Activated CD8-positive, alpha-beta memory T cell treated with anti-CD3 and anti-CD28 coated beads, Interleukin-2, amount 50 U/mL, for 1 hour (primary cell): ENCODE measurements around the gene DBN1.

Source experiments
- DNase-seq: peaks from one replicate; pipeline ENCODE4 v3.0.0-alpha.2; 2020; ENCODE audit errors: extremely low read depth

The DBN1 gene

DNA sequence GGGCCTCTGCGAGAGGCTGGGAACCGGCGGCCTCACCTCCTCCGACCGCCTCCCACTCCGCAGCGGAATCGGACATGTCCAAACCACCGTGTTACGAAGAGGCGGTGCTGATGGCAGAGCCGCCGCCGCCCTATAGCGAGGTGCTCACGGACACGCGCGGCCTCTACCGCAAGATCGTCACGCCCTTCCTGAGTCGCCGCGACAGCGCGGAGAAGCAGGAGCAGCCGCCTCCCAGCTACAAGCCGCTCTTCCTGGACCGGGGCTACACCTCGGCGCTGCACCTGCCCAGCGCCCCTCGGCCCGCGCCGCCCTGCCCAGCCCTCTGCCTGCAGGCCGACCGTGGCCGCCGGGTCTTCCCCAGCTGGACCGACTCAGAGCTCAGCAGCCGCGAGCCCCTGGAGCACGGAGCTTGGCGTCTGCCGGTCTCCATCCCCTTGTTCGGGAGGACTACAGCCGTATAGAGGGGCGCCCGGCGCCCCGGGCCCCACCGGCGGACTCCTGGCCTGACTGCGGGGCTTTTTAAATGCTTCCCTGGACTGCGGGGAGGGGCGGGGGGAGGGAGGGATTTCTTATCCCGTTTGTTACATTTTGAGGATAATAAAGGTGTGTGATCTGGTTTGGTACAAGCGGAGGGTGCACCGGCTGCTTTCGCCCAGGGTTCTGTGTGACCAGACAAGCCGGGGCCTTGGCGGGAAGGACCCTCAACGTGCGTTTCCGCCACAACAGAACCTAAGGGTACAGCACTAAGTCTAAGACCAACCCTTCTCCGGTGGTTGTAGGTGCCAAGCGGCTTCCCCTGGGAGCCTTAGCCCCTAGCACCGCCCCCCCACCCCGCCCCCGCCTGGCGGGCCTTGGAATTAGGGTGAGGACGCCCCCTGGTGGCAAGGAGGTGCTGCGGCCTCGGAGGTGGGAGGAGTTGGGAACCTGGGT lies 17.5 kb downstream of the DBN1 start:
- peak; percentile 86 for DNase-seq

DNA sequence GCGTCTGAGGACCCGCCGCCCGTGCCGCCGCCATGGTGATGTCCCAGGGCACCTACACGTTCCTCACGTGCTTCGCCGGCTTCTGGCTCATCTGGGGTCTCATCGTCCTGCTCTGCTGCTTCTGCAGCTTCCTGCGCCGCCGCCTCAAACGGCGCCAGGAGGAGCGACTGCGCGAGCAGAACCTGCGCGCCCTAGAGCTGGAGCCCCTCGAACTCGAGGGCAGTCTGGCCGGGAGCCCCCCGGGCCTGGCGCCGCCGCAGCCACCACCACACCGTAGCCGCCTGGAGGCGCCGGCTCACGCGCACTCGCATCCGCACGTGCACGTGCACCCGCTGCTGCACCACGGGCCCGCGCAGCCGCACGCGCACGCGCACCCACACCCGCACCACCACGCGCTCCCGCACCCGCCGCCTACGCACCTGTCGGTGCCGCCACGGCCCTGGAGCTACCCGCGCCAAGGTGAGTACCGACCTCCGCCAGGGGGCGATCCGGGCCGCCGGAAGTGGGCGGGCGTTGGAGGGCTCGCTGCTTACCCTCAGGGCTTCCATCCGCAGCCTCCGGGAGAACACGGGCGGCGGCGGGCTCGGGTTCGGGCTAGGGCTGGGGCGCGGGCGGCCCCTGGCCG lies 18.3 kb downstream of the DBN1 start:
- peak; percentile 72 for DNase-seq

DNA sequence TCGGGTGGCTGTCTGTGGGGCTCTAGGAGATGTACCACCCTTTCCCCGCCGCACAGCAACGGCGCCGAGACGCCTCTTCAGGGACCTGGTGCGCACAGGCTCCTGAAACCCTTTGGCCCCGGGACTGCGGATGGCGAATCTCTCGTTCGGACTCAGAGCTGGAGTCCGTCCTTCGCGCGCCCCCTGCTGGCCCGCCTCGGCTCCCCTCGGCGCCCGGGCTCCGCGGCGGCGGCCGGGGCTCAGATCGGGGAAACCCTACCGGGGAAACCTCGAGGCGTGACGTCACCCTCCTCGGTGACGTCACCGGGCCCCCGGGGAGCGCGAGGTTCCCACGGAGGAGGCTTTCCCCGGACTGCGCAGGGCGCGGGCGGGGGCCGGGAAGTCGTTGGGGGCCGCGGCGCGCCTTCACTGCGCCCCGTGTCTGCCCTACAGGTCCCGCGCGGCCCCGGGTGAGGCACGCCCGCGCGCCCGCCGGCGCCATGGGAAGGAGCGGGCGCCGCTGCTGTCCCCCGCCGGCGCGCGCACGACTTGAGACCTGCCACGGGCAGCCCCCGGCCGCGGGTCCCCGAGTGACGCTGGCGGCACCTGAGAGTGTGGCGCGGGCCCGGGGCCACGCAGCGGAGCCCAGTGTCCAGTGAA lies 18.9 kb downstream of the DBN1 start:
- DNase-seq, result peak; percentile 70

DNA sequence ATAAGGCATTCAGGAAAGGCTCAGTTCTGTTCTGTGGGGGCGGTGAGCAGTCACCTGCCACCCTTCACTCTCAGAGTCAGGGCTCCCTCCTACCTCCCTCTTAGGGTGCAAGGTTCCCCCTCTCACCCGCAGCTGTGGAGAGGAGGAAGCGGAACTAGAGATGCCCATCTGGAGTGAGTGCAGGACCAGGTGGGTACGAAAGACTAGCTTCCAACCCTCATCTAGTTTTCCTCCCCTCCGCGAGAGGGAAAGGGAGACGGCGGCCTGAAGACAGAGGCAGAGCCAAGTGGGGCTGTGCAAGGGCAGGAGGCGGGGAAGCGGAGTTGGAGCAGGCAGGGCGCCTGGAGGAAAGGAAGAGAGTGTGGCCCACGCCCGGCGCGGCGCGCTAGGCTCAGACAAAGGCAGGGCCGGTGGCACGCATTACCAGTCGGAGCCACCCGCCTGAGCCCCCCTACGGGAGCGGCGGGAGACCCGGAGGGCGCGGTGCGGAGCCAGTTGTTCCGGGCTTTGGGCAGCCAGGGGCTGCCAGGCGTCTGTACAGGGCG lies 19.5 kb downstream of the DBN1 start:
- no peak for DNase-seq

DNA sequence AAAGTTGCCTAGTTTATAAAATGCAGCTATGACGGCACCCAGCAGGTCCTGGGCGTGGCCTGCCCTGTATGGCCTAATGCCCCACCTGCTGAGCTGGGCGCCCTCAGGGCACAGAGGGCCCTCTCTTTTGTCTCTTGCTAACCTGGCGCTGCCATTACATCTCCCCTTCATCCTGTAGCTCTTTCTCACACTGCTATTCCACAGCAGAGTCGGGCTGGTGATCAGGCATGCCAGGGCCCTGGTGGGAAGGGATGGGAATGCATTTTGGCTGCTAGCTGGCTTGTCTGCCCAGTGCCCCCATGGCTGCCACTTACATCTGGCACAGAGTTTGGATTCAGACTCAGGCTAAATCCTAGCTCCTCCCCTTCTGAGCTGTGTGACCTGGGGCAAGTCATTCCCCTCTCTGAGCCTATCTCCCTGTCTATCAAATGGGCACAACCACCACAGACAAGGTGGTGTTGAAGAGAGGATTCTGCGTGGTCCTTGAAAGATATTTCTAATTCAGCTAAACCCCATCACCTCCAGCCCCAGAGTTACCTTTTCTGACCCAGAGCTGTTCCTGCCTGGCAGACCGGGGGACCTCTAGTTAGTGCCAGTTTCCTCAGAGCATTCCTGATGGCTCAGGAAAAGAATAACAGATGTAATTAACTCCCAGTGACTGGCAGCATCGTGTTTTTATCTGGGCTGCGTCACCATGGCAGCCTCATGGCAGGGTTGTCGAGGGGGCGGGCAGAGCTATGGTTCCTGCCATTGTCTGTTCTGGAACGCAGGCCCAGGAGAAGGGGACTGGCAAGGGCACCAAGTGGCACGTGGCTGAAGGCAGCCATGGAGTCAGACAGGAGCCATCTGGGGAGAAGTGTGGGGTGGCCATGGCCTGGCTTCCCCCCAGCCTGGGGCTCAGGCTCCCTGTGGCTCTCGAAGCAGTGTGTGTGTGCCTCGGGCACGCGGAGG lies 20.5 kb downstream of the DBN1 start:
- no peak for DNase-seq

DNA sequence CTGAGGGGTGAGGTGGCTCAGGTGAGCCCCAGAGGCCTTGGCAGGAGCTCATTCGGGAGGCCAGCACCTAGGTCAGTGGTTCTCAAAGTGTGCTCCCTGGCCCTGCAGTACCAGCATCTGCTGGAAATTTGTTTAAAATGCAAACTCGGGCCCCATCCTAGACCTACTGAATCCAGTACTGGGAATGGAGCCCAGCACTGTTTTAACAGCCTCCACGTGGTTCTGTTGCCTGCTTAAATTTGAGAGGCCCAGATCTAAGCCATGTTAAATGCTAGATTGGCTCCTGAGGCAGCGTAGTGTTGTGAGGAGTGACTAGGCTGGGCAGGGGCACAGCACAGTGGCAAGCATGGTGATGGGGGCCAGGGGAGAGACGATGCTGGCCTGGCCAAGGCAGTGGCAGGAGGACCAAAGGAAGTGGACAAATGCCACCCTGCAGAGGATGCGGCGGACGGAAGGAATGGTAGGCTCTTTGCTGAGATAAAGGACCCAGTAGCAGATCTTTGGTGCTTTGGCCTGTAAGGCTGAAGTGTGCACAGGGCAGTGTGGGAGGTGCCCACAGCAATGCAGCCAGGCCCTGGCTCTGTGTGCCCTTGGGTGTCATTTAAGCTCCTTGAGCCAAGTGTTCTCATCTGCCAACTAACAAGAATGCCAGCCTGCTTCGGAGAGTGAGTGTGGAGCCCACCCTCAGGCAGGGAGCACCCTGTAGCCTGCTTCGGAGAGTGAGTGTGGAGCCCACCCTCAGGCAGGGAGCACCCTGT lies 22.6 kb downstream of the DBN1 start:
- no peak for DNase-seq

DNA sequence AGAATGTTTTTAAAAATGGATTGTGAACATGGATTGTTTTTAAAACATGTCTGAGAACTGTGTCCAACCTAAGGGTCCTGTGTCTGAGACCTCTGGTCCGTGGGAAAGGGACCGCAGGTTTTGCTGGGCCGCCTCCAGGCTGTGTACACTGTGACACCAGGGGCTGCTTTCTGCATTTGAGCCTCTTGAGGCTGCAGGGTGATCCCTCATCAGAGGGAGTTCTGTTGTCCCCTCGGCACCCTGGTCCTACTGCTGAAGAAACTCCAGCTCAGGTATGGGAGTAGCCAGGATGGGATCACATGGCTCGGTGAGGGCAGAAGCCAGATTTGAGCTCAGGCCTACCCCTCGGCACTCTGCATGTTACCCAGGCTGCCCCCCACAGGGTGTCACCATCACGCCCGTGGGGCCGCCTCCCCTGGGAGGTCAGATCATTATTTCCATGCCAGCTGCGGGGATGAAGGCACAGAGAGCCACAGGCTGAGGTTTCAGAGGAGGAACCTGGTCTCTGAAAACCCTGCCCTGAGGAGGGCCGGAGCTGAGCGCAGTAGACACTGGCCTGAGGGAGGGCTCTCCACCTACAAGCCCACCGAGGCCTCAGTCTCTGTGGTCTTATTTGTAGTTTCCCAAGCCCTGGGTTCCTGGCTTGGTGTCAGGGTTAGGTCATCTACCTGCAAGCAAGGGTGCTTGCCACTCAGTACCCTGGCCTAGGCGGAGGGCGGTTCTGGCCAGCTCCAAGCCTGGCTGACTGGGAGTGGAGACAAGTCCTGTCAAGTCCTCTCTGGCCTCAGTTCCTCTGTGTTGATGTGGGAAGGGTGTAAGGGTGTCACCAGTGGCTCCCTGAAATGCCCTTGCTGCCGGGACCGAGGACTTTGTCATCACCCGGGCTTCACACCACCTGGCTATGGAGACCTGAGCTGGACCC lies 24.0 kb downstream of the DBN1 start:
- DNase-seq, result no peak

DNA sequence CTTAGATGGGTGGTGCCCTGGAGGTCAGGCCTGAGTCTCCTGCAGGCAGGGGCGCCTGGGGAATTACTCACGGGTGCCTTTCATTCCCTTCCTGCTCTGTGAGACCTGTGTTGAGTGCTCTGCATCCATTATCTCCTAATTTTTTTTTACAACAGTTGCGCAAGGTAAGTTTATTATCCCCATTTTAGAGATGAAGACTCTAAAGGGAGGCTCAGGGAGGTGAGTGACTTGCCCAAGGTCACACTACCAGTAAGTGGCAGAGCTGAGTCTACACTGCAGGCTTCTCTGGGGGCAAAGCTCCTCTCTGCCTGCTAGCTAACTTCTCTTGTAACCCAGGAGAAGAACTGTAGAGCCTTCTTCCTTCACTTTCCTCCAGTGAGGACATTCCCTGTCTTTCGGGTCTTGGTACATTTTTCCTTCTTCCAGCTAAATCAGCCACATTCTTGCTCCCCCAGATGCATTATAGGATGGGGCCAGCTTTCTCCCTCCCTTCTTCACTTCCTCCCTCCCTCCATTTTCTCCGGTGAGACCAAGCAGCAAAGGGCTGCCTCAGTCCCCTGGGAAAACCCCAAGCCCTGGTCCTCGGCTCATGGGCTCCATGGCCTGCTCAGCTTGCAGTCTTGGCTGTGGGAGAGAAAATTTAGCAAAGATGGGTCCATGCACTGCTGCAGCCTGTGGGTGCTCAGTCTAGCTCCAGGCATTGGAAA lies 25.0 kb downstream of the DBN1 start:
- no peak for DNase-seq

DNA sequence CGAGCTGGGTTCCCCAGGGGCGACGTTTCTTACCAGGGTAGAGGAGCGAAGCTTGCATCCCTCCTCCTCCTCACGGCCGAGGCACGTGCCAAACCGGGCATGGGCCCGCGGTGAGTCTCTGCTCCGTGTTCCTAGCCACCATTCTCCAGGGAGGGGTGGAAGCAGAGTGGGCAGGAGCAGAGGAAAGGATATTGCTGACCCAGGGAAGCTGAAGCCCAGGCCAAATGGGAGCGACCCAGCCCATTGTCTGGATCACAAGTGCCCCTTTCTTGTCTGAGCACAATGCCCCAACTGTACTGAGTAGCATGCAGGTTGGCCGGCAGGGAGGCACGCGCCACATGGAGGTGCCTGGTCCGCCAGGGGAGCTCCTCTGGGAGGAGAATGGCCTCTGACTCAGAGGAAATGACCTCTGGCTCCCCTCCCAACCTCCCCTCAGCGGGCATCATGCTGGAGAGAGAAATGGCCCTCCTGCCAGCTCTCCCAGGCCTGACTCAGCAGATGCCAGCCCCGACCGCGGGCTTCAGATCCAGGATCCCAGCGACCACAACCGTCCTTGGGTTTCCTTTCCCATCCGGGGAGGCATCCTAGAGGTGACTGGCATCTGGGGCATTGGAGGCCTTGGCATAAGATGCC lies 25.7 kb downstream of the DBN1 start:
- DNase-seq, result no peak

DNA sequence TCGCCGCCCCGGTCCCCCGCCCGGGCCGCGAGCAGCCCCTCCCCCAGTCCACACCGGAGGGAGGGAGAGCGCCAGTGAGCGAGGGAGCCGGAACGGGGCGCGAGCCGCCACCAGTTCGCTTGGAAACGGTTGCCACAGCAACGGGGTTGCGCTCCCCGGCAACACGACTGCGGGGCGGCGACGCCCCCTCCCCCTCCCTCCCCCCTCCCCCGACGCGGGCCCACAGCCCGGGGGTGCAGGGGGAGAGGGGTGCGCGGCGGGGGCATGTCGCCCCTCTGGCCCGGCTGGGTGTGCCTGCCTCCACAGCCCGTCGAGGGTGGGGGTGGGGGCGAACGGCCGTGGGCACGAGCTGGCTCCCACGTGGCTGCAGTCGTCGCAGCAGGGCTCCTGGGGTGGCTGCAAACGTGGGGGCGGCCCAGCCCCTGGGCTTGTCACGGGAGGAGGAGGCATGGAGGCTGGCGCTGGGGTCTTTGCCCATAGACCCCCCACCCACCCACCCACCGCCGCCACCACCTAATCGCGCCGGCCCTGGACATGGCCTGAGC lies 26.3 kb downstream of the DBN1 start:
- peak; percentile 56 for DNase-seq

DNA sequence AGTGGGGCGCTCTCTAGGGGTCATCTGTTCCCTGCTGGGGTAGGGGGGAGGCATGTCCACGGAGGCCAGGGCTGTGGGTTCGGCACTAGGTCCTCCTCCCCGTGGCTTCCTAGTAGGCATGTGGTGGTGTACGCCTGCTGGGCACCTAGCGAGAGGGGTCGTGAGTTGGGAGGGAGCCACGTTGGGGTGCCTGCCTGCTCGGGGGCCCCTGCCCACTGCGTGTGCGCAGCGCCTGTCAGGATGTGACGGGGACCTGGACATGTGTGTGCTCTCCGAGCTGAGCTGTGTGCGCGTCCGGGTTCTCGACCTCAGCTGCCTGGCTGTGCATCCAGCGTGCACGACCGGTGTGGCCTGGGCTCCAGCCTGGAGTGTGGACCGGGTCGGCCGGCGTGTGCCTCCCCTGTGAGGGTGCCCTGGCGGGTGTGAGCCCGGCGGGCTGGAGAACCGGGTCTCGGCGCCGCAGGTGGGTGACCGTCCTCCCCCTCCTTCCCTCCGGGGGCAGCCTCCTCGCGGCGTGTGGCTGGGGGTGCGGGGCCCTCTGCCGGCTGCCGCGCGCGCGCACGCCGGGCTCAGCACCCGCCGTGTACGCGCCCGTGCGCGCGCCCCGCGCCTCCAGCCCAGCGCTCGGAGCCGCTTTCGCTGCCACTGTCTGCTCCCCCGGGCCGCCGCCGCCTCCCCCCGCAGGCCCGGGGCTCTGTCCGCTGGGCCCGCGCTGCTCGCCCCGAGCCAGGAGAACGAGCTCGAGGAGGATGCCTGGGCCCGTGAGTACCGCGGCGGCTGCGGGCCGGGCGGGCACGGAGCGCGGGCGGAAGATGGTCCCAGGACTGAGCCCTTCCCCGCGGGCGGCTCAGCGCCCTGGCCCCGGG lies 27.0 kb downstream of the DBN1 start, which contains the start of gene PRR7:
TSS of gene PRR7 (plus strand) at position 615 of the 866 bp plus-strand sequence. CDS start 8,254 bp downstream, outside the sequence.
- no peak for DNase-seq

DNA sequence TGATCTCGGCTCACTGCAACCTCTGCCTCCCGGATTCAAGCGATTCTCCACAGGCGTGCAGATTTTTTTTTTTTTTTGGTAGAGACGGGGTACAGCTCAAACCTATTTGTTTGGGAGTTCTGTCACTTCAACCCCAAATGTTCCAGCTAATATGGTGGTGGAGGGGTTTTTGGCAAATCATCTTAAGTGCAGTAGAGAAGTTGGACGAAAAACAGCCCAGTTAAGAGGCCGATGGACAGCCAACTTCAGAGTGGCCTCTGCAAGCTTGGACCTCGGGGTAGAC lies 27.6 kb downstream of the DBN1 start:
- no peak for DNase-seq

DNA sequence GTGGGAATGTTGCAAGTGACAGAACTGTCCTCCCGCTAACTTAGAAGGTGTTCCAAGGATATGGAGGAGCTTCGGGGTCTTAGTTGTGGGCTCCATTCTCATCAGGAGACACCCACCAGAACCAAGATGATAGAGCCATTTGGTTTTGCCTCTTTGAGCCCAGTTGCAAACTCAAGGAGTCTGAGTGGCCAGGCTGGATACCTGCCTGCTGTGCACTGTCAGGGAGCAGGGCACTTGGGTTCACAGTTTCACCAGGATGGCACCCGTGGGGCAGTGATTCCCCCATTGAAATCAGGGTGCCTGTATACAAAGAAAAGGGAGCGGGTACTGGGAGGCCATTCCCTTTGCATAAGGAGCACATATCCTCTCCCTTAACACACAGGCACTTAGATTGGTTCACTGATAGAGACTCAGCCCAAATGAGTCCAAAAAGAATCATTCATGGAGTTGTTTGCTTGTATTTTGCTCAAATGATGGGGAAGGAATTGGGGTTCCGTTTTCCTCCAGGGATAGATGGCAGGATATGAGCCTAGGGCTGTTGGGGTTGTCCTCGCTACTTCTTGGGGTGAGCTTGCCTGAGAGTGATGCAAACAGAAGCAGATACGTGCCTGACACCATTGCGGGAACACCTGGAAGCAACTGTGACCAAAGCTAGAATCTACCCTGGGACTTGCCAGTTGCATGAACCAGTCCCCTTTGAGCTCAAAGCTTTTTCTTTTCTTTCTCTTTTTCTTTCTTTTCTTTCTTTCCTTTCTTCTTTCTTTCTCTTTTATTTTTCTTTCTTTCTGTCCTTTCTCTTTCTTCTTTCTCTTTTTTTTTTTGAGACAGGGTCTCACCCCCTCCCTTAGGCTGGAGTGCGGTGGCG lies 28.1 kb downstream of the DBN1 start:
- DNase-seq, result no peak

DNA sequence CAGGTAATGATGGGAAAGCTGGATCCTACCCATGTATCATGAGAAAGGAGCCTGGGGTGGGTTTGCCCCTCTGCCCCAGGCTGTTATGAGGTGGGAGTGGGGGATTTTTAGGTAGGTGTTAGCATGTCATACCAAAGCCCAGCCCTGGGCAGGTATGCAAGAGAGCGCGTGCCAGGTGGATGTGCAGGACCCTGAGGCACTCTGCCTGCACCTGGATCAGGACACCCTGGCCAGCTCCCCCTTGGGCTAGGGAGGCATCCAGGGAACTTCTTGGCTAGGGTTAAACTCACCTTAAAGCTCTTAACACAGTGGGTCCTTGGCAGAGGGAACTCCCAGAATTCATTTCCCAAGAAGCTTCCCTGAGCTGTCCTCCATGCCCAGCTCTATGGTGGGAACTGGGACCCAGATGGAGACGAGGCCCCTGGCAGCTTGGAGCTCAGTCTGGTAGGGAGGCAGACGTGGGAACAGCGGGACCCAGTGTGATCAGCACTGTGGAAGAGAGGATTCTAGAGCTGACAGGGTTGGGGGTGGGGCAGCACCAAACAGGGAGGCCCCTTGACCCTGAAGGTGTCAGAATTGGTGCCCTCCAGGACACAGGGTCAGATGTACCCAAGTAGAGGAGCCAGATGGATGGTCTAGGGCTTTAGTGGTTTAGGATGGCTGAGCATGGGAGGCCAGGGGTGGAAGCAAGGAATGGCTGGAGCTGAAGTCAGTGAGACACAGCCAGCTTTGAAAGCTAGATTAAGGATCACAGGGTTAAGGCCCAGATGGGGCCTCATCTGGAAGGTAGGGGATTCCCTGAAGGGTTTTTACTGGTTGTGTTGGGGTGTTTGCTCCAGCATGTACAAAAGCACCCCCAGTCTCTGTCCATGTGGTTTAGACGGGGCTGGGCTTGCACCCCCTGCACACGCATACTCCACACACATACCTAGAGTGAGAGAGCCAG lies 29.1 kb downstream of the DBN1 start:
- DNase-seq, result no peak
